H1 (cell line): ENCODE results near the gene PDE1C. TPM values are rescaled to one million over a fixed set of nuclear protein-coding genes. Genes with fewer than 3 reads are reported as not detected.

ENCODE experiments used
- CTCF ChIA-PET: fragments of 300-600 bp; sonication (Branson Sonifier 250); formaldehyde crosslinking; loops from one replicate; lab custom pipeline; 2021; ENCODE audit not compliant: partially characterized antibody; lab: Charles Lee
- POLR2A ChIA-PET: fragments of 300-600 bp; sonication (Branson Sonifier 250); formaldehyde crosslinking; loops from one replicate; lab custom pipeline; 2021; ENCODE audit warnings: inconsistent platforms; ENCODE audit not compliant: partially characterized antibody; lab: Charles Lee
- DNase-seq, 2 experiments: peaks; one replicate each; pipeline versions ENCODE4 v3.0.0 to v3.0.0-alpha.2; 2010 to 2022; ENCODE audit warnings: low spot score in 2 of 2, low read depth in 1 of 2, mixed read lengths in 1 of 2
- FAIRE-seq: peaks from 2 replicates; lab custom pipeline; 2011; peaks lifted over from hg19 to GRCh38; lab: Jason Lieb, UNC
- H2AFZ ChIP-seq: 2 replicates; pipeline ENCODE4 v1.8.1; 2012; ENCODE audit warnings: low read length, inconsistent platforms
- H2AK5ac ChIP-seq: 2 replicates; pipeline ENCODE4 v1.6.1; 2013; ENCODE audit warnings: low read depth, low read length
- H2BK120ac ChIP-seq: replicated peaks from 2 replicates; pipeline ENCODE3; 2013; ENCODE audit warnings: low read depth, low read length, inconsistent platforms
- H2BK12ac ChIP-seq: 2 replicates; pipeline ENCODE4 v1.6.1; 2013; ENCODE audit warnings: low read depth, low read length
- H2BK15ac ChIP-seq: 2 replicates; pipeline ENCODE4 v1.6.1; 2013; ENCODE audit warnings: low read length
- H2BK20ac ChIP-seq: 2 replicates; pipeline ENCODE4 v1.6.1; 2013; ENCODE audit warnings: low read length
- H2BK5ac ChIP-seq: 2 replicates; pipeline ENCODE4 v1.6.1; 2013; ENCODE audit warnings: low read depth, low read length
- H3K14ac ChIP-seq: 2 replicates; pipeline ENCODE4 v1.6.1; 2013; ENCODE audit warnings: inconsistent platforms; ENCODE audit not compliant: insufficient read length
- H3K18ac ChIP-seq: 2 replicates; pipeline ENCODE4 v1.6.1; 2013; ENCODE audit warnings: low read length; ENCODE audit errors: extremely low read depth
- H3K23ac ChIP-seq: 2 replicates; pipeline ENCODE4 v1.6.1; 2013; ENCODE audit warnings: inconsistent platforms; ENCODE audit not compliant: insufficient read length
- H3K23me2 ChIP-seq: 2 replicates; pipeline ENCODE4 v1.6.1; 2013; ENCODE audit warnings: low read depth, low read length
- H3K27ac ChIP-seq: 2 replicates; pipeline ENCODE4 v1.6.1; 2011; ENCODE audit warnings: low read depth, low read length, inconsistent platforms
- H3K27me3 ChIP-seq, 4 experiments: replicated peaks in 1 of 4; 1 replicate in 1 of 4; 2 replicates in 3 of 4; pipeline versions ENCODE4 v1.6.1 to v1.8.1; 2011 to 2013; ENCODE audit warnings: low read length in 3 of 4, mild to moderate bottlenecking in 3 of 4, inconsistent platforms in 2 of 4, mixed read lengths in 2 of 4, moderate library complexity in 1 of 4; ENCODE audit not compliant: control insufficient read depth in 3 of 4, insufficient read depth in 3 of 4; ENCODE audit errors: extremely low read depth in 1 of 4
- H3K36me3 ChIP-seq, 4 experiments: 2 replicates each; pipeline versions ENCODE4 v1.6.1 to v1.8.1; 2011 to 2013; ENCODE audit warnings: mild to moderate bottlenecking in 4 of 4, low read length in 3 of 4, moderate library complexity in 2 of 4, control low read depth in 1 of 4, inconsistent platforms in 1 of 4; ENCODE audit not compliant: insufficient read depth in 4 of 4, control insufficient read depth in 2 of 4
- H3K4ac ChIP-seq: replicated peaks from 2 replicates; pipeline ENCODE3; 2013; ENCODE audit warnings: low read length, low read depth, mixed read lengths, inconsistent platforms; ENCODE audit not compliant: insufficient read length
- H3K4me1 ChIP-seq, 4 experiments: replicated peaks in 1 of 4; 1 replicate in 1 of 4; 2 replicates in 3 of 4; pipeline versions ENCODE4 v1.6.1 to v1.8.1; 2011 to 2013; ENCODE audit warnings: low read length in 3 of 4, inconsistent platforms in 2 of 4, mixed read lengths in 1 of 4; ENCODE audit not compliant: insufficient read depth in 4 of 4, control insufficient read depth in 3 of 4
- H3K4me2 ChIP-seq, 2 experiments: 2 replicates each; pipeline versions ENCODE4 v1.6.1 to v1.8.1; 2011 to 2013; ENCODE audit warnings: low read depth in 2 of 2, low read length in 2 of 2, control low read depth in 1 of 2, inconsistent platforms in 1 of 2, mild to moderate bottlenecking in 1 of 2; ENCODE audit not compliant: insufficient read depth in 1 of 2
- H3K4me3 ChIP-seq, 4 experiments: fragments of 200-600, 300-600 bp in 1 of 4; sonication (generic), shearing (Covaris generic), sonication (Bioruptor Twin) in 1 of 4; 2 replicates each; pipeline versions ENCODE4 v1.5.1 to v1.8.1; 2011 to 2016; ENCODE audit warnings: low read length in 4 of 4, low read depth in 3 of 4, control low read depth in 2 of 4, inconsistent platforms in 2 of 4, mild to moderate bottlenecking in 2 of 4, mixed read lengths in 1 of 4, moderate library complexity in 1 of 4; ENCODE audit not compliant: insufficient read depth in 2 of 4; ENCODE audit errors: extremely low read depth in 1 of 4
- H3K56ac ChIP-seq: replicated peaks from 2 replicates; pipeline ENCODE3; 2013; ENCODE audit warnings: low read depth, mild to moderate bottlenecking, mixed read lengths, low read length, inconsistent platforms; ENCODE audit not compliant: insufficient read length
- H3K79me1 ChIP-seq: 2 replicates; pipeline ENCODE4 v1.6.1; 2013; ENCODE audit warnings: low read depth, low read length, control low read depth
- H3K79me2 ChIP-seq, 2 experiments: 2 replicates each; pipeline versions ENCODE4 v1.6.1 to v1.8.1; 2012 to 2013; ENCODE audit warnings: low read length in 2 of 2, mild to moderate bottlenecking in 2 of 2, inconsistent platforms in 1 of 2; ENCODE audit not compliant: insufficient read depth in 2 of 2, control insufficient read depth in 1 of 2
- H3K9ac ChIP-seq, 4 experiments: replicated peaks in 1 of 4; 1 replicate in 1 of 4; 2 replicates in 3 of 4; pipeline versions ENCODE4 v1.6.1 to v1.8.1; 2011 to 2013; ENCODE audit warnings: low read depth in 3 of 4, low read length in 3 of 4, control low read depth in 2 of 4, mild to moderate bottlenecking in 2 of 4, moderate library complexity in 2 of 4, inconsistent platforms in 1 of 4; ENCODE audit errors: extremely low read depth in 1 of 4
- H3K9me3 ChIP-seq, 2 experiments: 2 replicates each; pipeline versions ENCODE4 v1.6.1 to v1.8.1; 2012 to 2013; ENCODE audit warnings: mild to moderate bottlenecking in 2 of 2, moderate library complexity in 2 of 2, control low read depth in 1 of 2, inconsistent platforms in 1 of 2, low read depth in 1 of 2, low read length in 1 of 2, mixed read lengths in 1 of 2; ENCODE audit not compliant: insufficient read depth in 2 of 2
- H4K20me1 ChIP-seq, 2 experiments: replicated peaks in 1 of 2; 2 replicates each; pipeline versions ENCODE3 to v1.8.1; 2011 to 2013; ENCODE audit warnings: inconsistent platforms in 2 of 2, low read length in 2 of 2, mild to moderate bottlenecking in 1 of 2; ENCODE audit not compliant: insufficient read depth in 2 of 2, control insufficient read depth in 1 of 2
- H4K5ac ChIP-seq: 2 replicates; pipeline ENCODE4 v1.6.1; 2013; ENCODE audit warnings: low read length, low read depth, mixed read lengths, inconsistent platforms; ENCODE audit not compliant: insufficient read length
- H4K8ac ChIP-seq: 2 replicates; pipeline ENCODE4 v1.8.0; 2013; ENCODE audit warnings: mild to moderate bottlenecking, moderate library complexity, low read length, inconsistent platforms; ENCODE audit not compliant: insufficient read depth; ENCODE audit errors: extremely low read depth
- H4K91ac ChIP-seq: replicated peaks from 2 replicates; pipeline ENCODE3; 2013; ENCODE audit warnings: low read length, mixed read lengths, inconsistent platforms; ENCODE audit not compliant: insufficient read length
- ATF3 ChIP-seq: IDR thresholded peaks from 2 replicates; pipeline ENCODE4 v1.6.1; 2011; ENCODE audit warnings: low read depth, mild to moderate bottlenecking, low read length; ENCODE audit not compliant: insufficient read depth
- CTCF ChIP-seq, 3 experiments: IDR thresholded peaks; 1 replicate in 2 of 3; 2 replicates in 1 of 3; pipeline versions ENCODE4 v1.5.1 to v1.6.1; 2011; ENCODE audit warnings: low read length in 3 of 3, mild to moderate bottlenecking in 3 of 3, inconsistent platforms in 2 of 3, low read depth in 1 of 3, moderate library complexity in 1 of 3; ENCODE audit not compliant: insufficient read depth in 1 of 3; ENCODE audit errors: control extremely low read depth in 1 of 3
- EGR1 ChIP-seq: IDR thresholded peaks from 2 replicates; pipeline ENCODE4 v1.6.1; 2011; ENCODE audit warnings: low read depth, low read length, borderline replicate concordance
- JUN ChIP-seq: IDR thresholded peaks from 2 replicates; pipeline ENCODE4 v1.6.1; 2011; ENCODE audit warnings: low read depth, mild to moderate bottlenecking, improper control_type of control experiment, low read length
- KDM4A ChIP-seq: IDR thresholded peaks from one replicate; pipeline ENCODE4 v1.7.1; 2012; ENCODE audit warnings: low read depth, mild to moderate bottlenecking, moderate library complexity, low read length, inconsistent platforms; ENCODE audit not compliant: severe bottlenecking
- KDM5A ChIP-seq: fragments of 200-600 bp; IDR thresholded peaks from 2 replicates; pipeline ENCODE4 v1.7.1; 2012; ENCODE audit warnings: mild to moderate bottlenecking, low read length, inconsistent platforms, mixed read lengths
- MAFK ChIP-seq: IDR thresholded peaks from 2 replicates; pipeline ENCODE4 v1.6.1; 2012; ENCODE audit warnings: low read depth, mild to moderate bottlenecking, improper control_type of control experiment, low read length
- NANOG ChIP-seq: IDR thresholded peaks from 2 replicates; pipeline ENCODE4 v1.6.1; 2011; ENCODE audit warnings: low read length, low read depth, mild to moderate bottlenecking, inconsistent platforms; ENCODE audit not compliant: insufficient read depth, poor library complexity, severe bottlenecking
- RAD21 ChIP-seq, 2 experiments: IDR thresholded peaks in 1 of 2; conservative IDR thresholded peaks in 1 of 2; 2 replicates each; pipeline ENCODE4 v1.6.1; 2011; ENCODE audit warnings: low read depth in 2 of 2, low read length in 2 of 2, improper control_type of control experiment in 1 of 2, inconsistent platforms in 1 of 2, mild to moderate bottlenecking in 1 of 2, moderate library complexity in 1 of 2
- RXRA ChIP-seq: IDR thresholded peaks from 2 replicates; pipeline ENCODE4 v1.6.1; 2011; ENCODE audit warnings: low read depth, mild to moderate bottlenecking, low read length, moderate library complexity; ENCODE audit not compliant: insufficient read depth
- WGBS, 2 experiments: shearing (Covaris generic) in 1 of 2; methylation state at CpG; one replicate each; pipeline versions ENCODE4 v1.1.6 to v1.1.7; 2013 to 2015; ENCODE audit warnings: low lambda C conversion rate in 2 of 2, mixed read lengths in 2 of 2, inconsistent platforms in 1 of 2, low coverage in 1 of 2, missing lambda C conversion rate in 1 of 2; ENCODE audit not compliant: insufficient replicate concordance in 2 of 2, insufficient coverage in 1 of 2, insufficient read length in 1 of 2; ENCODE audit errors: extremely low coverage in 1 of 2, missing lambda C conversion rate in 1 of 2; 5-methylcytosine and 5-hydroxymethylcytosine counted together
- polyA plus RNA-seq, 7 experiments: library from polyadenylated mRNA; depleted of rRNA in 3 of 7; stranded (reverse) in 5 of 7; unstranded in 2 of 7; fragments of >200 nt in 5 of 7; fragments of 200-250 nt in 2 of 7; gene quantifications; 1 replicate in 5 of 7; 2 replicates in 1 of 7; 4 replicates in 1 of 7; pipeline versions ENCODE4 v1.2.1 to v1.2.3, GENCODE V29; 2011 to 2013; ENCODE audit warnings: missing spikeins in 2 of 7, mixed read lengths in 2 of 7
- total RNA-seq: library from RNA; stranded (reverse); fragmentation: NEBNext Ultra II Directional; extraction: Animal tissue kit (Norgen Biotek cat#: 25700); gene quantifications from 2 replicates; pipeline ENCODE4 v1.2.1, GENCODE V29; 2021

The PDE1C gene
- total and polyA plus RNA-seq, 2 of the 8 experiments (the other 6 are each of a cell fraction or from before 2014, with no cell fraction given) = 0.11 to 1.1 TPM

GRCh38 chr7:32053204-32053603 lies 17.0 kb downstream of the PDE1C start:
- Histone ChIP-seq H2BK12ac (no peak overlapping the region), H3K18ac (no peak overlapping the region), H2AK5ac (no peak overlapping the region), H3K4ac (no peak overlapping the region), H3K14ac (no peak overlapping the region), H4K91ac (no peak overlapping the region), H4K5ac (no peak overlapping the region), H3K27ac (no peak overlapping the region), H2AFZ (no peak overlapping the region), H3K4me1 (no peaks in the 10 kb centered on the region), H3K79me2 (no peaks in the 10 kb centered on the region), H3K23me2 (no peaks in the 10 kb centered on the region; the same call in 1 of the 2 replicates), H3K23ac (no peak overlapping the region), H2BK20ac (no peak overlapping the region), H3K56ac (no peak overlapping the region), H3K4me2 (no peak overlapping the region), H3K9ac (no peak overlapping the region), H2BK15ac (no peak overlapping the region), H3K4me3 (no peak overlapping the region), H2BK5ac (no peak overlapping the region), H3K79me1 (no peaks in the 10 kb centered on the region), H4K8ac (no peak overlapping the region), H3K27me3 (no peaks in the 10 kb centered on the region), H3K9me3 (no peaks in the 10 kb centered on the region; a peak in 2 of 4 replicates), H2BK120ac (no peak overlapping the region), H3K36me3 (no peaks in the 10 kb centered on the region), H4K20me1 (no peaks in the 10 kb centered on the region)
- DNase-seq = no peak
- no peak for FAIRE-seq
- POLR2A ChIA-PET = no interaction called here
- CTCF ChIA-PET = interaction anchor here (0.7 kb wide), 1 partner anchor 8 kb away, joined by 3 read pairs; no protein-coding TSS in a partner anchor
- 92% methylated on average over 3 of the region's 3 CpGs; no CpG with 5 or more reads in 1 of the 2 experiments for WGBS, 2 experiments
- TF ChIP-seq RXRA = no peak
- TF ChIP-seq CTCF (IDR thresholded peaks at IDR 0.05; ENCODE audit: control extremely low read depth in 1 of 3, insufficient read depth in 1 of 3, low read depth in 1 of 3, low read length in 3 of 3) = no peak
- TF ChIP-seq ATF3 = no peak
- TF ChIP-seq KDM5A = no peak
- no peak for TF ChIP-seq RAD21 (IDR thresholded peaks at IDR 0.05 in 1 of 2, conservative IDR thresholded peaks at IDR 0.05 in 1 of 2; ENCODE audit: low read depth in 2 of 2, low read length in 2 of 2)
- TF ChIP-seq EGR1 = no peak
- no peak for TF ChIP-seq KDM4A
- no peak for TF ChIP-seq JUN
- TF ChIP-seq MAFK = no peak
- no peak for TF ChIP-seq NANOG
